ENCODE results near the gene AQP3.

Gene AQP3

GRCh38 chr9:33445389-33446239, 1.8 kb downstream of the AQP3 start:
- TF ChIP-seq FOXP2 (optimal IDR thresholded peaks at IDR 0.05; ENCODE audit: borderline replicate concordance, extremely low read depth, extremely low read length, insufficient read depth) (no peak), POLR2AphosphoS5 (IDR thresholded peaks at IDR 0.05; ENCODE audit: low read depth, low read length) (no peak), TAF1 (IDR thresholded peaks at IDR 0.05; ENCODE audit: borderline replicate concordance, insufficient read depth, low read length) (no peak), SIN3A (IDR thresholded peaks at IDR 0.05; ENCODE audit: borderline replicate concordance, insufficient read depth, low read length) (no peak), REST (IDR thresholded peaks at IDR 0.05; ENCODE audit: insufficient read depth in 1 of 2, low read depth in 2 of 2, low read length in 2 of 2) (no peak)

GRCh38 chr9:33443464-33444154, 3.8 kb downstream of the AQP3 start:
- TF ChIP-seq REST (IDR thresholded peaks at IDR 0.05; ENCODE audit: insufficient read depth in 1 of 2, low read depth in 2 of 2, low read length in 2 of 2), result no peak
- no peak for TF ChIP-seq TAF1 (IDR thresholded peaks at IDR 0.05; ENCODE audit: borderline replicate concordance, insufficient read depth, low read length)
- TF ChIP-seq SIN3A (IDR thresholded peaks at IDR 0.05; ENCODE audit: borderline replicate concordance, insufficient read depth, low read length), result no peak
- TF ChIP-seq POLR2AphosphoS5 (IDR thresholded peaks at IDR 0.05; ENCODE audit: low read depth, low read length), result no peak
- no peak for TF ChIP-seq FOXP2 (optimal IDR thresholded peaks at IDR 0.05; ENCODE audit: borderline replicate concordance, extremely low read depth, extremely low read length, insufficient read depth)

- TF ChIP-seq REST (IDR thresholded peaks at IDR 0.05; ENCODE audit: insufficient read depth in 1 of 2, low read depth in 2 of 2, low read length in 2 of 2) (no peak), FOXP2 (optimal IDR thresholded peaks at IDR 0.05; ENCODE audit: borderline replicate concordance, extremely low read depth, extremely low read length, insufficient read depth) (no peak), SIN3A (IDR thresholded peaks at IDR 0.05; ENCODE audit: borderline replicate concordance, insufficient read depth, low read length) (no peak), TAF1 (IDR thresholded peaks at IDR 0.05; ENCODE audit: borderline replicate concordance, insufficient read depth, low read length) (no peak), POLR2AphosphoS5 (IDR thresholded peaks at IDR 0.05; ENCODE audit: low read depth, low read length) (no peak)
Observed at GRCh38 chr9:33443047-33443446, 4.3 kb downstream of the AQP3 start.

- TF ChIP-seq REST (IDR thresholded peaks at IDR 0.05; ENCODE audit: insufficient read depth in 1 of 2, low read depth in 2 of 2, low read length in 2 of 2) (no peak), SIN3A (IDR thresholded peaks at IDR 0.05; ENCODE audit: borderline replicate concordance, insufficient read depth, low read length) (no peak), TAF1 (IDR thresholded peaks at IDR 0.05; ENCODE audit: borderline replicate concordance, insufficient read depth, low read length) (no peak), POLR2AphosphoS5 (IDR thresholded peaks at IDR 0.05; ENCODE audit: low read depth, low read length) (no peak), FOXP2 (optimal IDR thresholded peaks at IDR 0.05; ENCODE audit: borderline replicate concordance, extremely low read depth, extremely low read length, insufficient read depth) (no peak)
Observed at GRCh38 chr9:33442125-33442524, 5.3 kb downstream of the AQP3 start.
